Right lobe of liver (tissue), 6 donors: ENCODE results near the gene RINL. TPM values are rescaled to one million over a fixed set of nuclear protein-coding genes. Genes with fewer than 3 reads are reported as not detected.

ENCODE experiments used
- ATAC-seq, 4 donors: fragments of 200-7000 bp; cut with Tn5 transposase; one replicate each; pipeline ENCODE4 v1.9.1; 2020; ENCODE audit warnings: mild to moderate bottlenecking in 4 of 4, moderate library complexity in 4 of 4
- DNase-seq, 3 donors: peaks; one replicate each; pipeline ENCODE4 v3.0.0-alpha.2; 2020
- H3K27ac ChIP-seq, 3 donors: fragments of 200-600 bp; one replicate each; pipeline ENCODE4 v1.8.0; 2022
- H3K27me3 ChIP-seq, 2 donors: fragments of 200-600 bp; one replicate each; pipeline ENCODE4 v1.8.0; 2022
- H3K36me3 ChIP-seq, 4 donors: fragments of 200-600 bp; sonication (generic) in 1 of 4; one replicate each; pipeline versions ENCODE4 v1.5.1 to v1.8.0; 2017 to 2022; ENCODE audit warnings: control low read depth in 1 of 4
- H3K4me1 ChIP-seq, 4 donors: fragments of 200-600 bp; sonication (generic) in 1 of 4; one replicate each; pipeline versions ENCODE4 v1.5.1 to v1.8.0; 2017 to 2022; ENCODE audit warnings: control low read depth in 1 of 4
- H3K4me3 ChIP-seq, 3 donors: fragments of 200-600 bp; one replicate each; pipeline ENCODE4 v1.8.0; 2022
- H3K9me3 ChIP-seq, 4 donors: fragments of 200-600 bp; sonication (generic) in 1 of 4; one replicate each; pipeline versions ENCODE4 v1.5.1 to v1.8.0; 2017 to 2022; ENCODE audit warnings: control low read depth in 1 of 4
- POLR2A ChIP-seq: fragments of 450-650 bp; IDR thresholded peaks from one replicate; pipeline ENCODE4 v1.6.1; 2017; ENCODE audit warnings: antibody characterized with exemption, mild to moderate bottlenecking
- WGBS: methylation state at CpG from one replicate; pipeline ENCODE4 v1.1.6; 2018; ENCODE audit warnings: low coverage, low lambda C conversion rate; ENCODE audit not compliant: insufficient coverage; ENCODE audit errors: missing lambda C conversion rate; 5-methylcytosine and 5-hydroxymethylcytosine counted together
- intact Hi-C, 2 donors: fragments of 100-400 bp; cut with DNase I; formaldehyde crosslinking; loops; one replicate each; pipeline versions ENCODE4 v1.11.2 to v1.14.1; 2022
- total RNA-seq, 6 experiments: library from RNA; depleted of rRNA in 2 of 6; stranded (reverse); fragments of >200 nt in 2 of 6; fragmentation: NEBNext Ultra II Directional in 3 of 6; extraction: Animal tissue kit (Norgen Biotek cat#: 25700) in 3 of 6; gene quantifications; one replicate each; pipeline versions ENCODE4 v1.1.0 to v1.2.4, GENCODE V29; 2016 to 2023
- TF ChIP-seq, protein P1 (sequence below), 4 donors: fragments of 200-600 bp in 3 of 4; fragments of 450-650 bp in 1 of 4; IDR thresholded peaks; one replicate each; pipeline versions ENCODE4 v1.5.1 to v1.8.0; 2016 to 2022; ENCODE audit warnings: antibody characterized with exemption in 4 of 4, mild to moderate bottlenecking in 2 of 4
- donor health status: DM: no; HTN: yes; CAD: no.
- donor health status: DM: no; HTN: no; CAD: no.
- donor health status: DM: no; HTN: no; CAD: no.
- donor health status: DM: no; HTN: yes; CAD: no.
- donor health status: DM: no; HTN: yes; CAD: no.

Gene RINL
- total RNA-seq, 6 experiments from 2014 or later: 3.3 to 13.8 (median 5.5) TPM

DNA sequence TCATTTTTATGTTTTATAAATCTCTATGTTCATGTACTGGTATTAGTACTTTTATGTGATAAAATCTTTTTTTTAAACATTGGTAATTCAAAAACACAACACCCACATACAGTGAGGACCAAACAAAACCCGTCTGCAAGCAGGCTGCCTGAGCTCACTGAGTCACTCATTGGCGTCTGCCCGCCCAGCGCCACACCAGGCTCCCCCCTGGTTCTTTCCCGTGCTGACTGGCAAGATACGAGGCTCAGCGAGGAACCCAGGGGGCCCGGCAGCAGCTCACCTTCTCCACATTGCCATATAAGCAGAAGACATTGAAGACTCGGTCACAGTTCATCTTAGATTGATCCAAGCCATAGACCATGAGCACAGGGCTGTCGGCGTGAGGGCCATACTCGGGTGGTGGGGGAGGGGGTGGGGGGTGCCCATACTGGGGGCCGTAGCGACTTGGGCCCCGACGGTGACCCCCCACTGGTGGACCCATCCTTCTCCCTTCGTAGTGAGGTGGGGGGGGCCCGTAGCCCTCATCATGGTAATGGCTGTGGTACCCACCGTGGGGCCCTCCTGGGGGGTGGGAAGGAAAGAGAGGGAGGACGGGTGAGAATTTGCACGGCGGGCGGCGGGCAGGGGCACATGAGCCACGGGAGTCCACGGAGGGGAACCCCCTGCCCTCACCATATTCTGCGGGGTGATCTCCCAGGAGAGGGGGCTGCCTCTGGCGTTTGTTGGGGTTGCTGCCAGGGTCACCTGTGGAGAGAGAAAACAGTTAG is 38.1 kb downstream of the RINL start:
- no peak for TF ChIP-seq POLR2A
- intact Hi-C loops: no loop called here
- Histone ChIP-seq H3K9me3 (no peaks in the 10 kb centered on the region), H3K27me3 (no peaks in the 10 kb centered on the region), H3K4me1 (peaks cover 0 to 85% (median 43%) of the 10 kb centered on the region in 4 donors), H3K27ac (peak overlapping the region in 1 of 3 donors; percentile 62), H3K4me3 (no peak overlapping the region), H3K36me3 (peaks cover 22 to 94% (median 60%) of the 10 kb centered on the region in 4 donors)
- WGBS: 83% methylated on average over 18 of the region's 28 CpGs
- peak in 2 of 3 donors; percentile 21 to 49 for DNase-seq
- ATAC-seq: no peak

GRCh38 chr19:38838986-38839761 is 38.9 kb downstream of the RINL start:
- peaks cover 19 to 86% (median 52%) of the 10 kb centered on the region in 4 donors for H3K36me3 ChIP-seq
- H3K27me3 ChIP-seq: no peaks in the 10 kb centered on the region
- ATAC-seq (no peak), DNase-seq (peak in 1 of 3 donors; percentile 5)
- H3K4me1 ChIP-seq: peaks cover 0 to 82% (median 41%) of the 10 kb centered on the region in 4 donors
- peak overlapping the region in 2 of 3 donors; percentile 42 to 62 for H3K27ac ChIP-seq
- no peak for TF ChIP-seq POLR2A
- TF ChIP-seq, protein P1, sequence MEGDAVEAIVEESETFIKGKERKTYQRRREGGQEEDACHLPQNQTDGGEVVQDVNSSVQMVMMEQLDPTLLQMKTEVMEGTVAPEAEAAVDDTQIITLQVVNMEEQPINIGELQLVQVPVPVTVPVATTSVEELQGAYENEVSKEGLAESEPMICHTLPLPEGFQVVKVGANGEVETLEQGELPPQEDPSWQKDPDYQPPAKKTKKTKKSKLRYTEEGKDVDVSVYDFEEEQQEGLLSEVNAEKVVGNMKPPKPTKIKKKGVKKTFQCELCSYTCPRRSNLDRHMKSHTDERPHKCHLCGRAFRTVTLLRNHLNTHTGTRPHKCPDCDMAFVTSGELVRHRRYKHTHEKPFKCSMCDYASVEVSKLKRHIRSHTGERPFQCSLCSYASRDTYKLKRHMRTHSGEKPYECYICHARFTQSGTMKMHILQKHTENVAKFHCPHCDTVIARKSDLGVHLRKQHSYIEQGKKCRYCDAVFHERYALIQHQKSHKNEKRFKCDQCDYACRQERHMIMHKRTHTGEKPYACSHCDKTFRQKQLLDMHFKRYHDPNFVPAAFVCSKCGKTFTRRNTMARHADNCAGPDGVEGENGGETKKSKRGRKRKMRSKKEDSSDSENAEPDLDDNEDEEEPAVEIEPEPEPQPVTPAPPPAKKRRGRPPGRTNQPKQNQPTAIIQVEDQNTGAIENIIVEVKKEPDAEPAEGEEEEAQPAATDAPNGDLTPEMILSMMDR (IDR thresholded peaks at IDR 0.05): no peak
- 75% methylated on average over 10 of the region's 12 CpGs for WGBS
- intact Hi-C loops: no loop called here
- no peak overlapping the region for H3K4me3 ChIP-seq
- no peaks in the 10 kb centered on the region for H3K9me3 ChIP-seq

DNA sequence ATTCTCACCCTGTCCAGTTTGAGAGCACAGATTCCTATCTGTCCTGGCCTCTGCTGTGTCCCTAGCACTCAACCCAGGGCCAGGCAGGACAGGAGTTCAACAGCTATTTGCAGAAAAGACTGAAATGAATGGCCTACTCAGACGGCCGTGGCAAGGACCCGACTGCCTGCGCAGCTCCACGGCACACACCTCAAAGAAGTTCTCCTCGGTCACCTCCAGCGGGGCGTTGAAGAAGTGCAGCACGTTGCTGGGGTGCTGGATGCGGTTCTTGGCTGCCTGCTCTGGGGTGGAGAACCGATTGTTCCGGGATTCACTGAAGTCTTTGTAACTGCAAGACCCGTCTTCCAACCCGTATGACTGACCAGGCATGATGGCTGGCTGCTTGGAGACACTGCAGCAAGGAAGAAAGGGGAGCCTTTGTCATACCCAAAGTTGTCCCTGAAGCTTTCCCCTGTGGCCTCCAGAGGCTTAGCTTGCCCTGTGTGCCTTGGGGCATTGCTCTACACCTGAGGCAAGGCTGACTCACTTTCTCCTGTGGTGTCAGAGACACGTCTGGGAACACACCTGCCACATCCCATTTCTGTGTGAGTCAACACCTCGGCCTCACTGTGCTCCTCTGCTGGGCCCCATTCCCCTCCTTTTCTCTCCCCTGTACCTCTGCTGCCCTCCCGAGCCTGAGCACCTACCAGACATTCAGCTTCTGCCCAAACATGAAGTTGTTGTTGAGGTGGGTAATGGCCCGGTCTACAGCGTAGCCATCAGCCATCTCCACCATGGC is 39.7 kb downstream of the RINL start:
- TF ChIP-seq, protein P1 (IDR thresholded peaks at IDR 0.05): no peak
- no peak for TF ChIP-seq POLR2A
- DNase-seq (peak in 2 of 3 donors; percentile 21 to 38), ATAC-seq (peak in 2 of 4 donors; percentile 2 to 32)
- intact Hi-C loops: no loop called here
- no peak overlapping the region for H3K4me3 ChIP-seq
- WGBS: 62% methylated on average over 3 of the region's 19 CpGs
- no peaks in the 10 kb centered on the region for H3K27me3 ChIP-seq
- H3K4me1 ChIP-seq: peaks cover 0 to 74% (median 37%) of the 10 kb centered on the region in 4 donors
- H3K36me3 ChIP-seq: peaks cover 12 to 78% (median 45%) of the 10 kb centered on the region in 4 donors
- no peaks in the 10 kb centered on the region for H3K9me3 ChIP-seq
- peak overlapping the region; percentile 42 to 81 (median 62) for H3K27ac ChIP-seq

DNA sequence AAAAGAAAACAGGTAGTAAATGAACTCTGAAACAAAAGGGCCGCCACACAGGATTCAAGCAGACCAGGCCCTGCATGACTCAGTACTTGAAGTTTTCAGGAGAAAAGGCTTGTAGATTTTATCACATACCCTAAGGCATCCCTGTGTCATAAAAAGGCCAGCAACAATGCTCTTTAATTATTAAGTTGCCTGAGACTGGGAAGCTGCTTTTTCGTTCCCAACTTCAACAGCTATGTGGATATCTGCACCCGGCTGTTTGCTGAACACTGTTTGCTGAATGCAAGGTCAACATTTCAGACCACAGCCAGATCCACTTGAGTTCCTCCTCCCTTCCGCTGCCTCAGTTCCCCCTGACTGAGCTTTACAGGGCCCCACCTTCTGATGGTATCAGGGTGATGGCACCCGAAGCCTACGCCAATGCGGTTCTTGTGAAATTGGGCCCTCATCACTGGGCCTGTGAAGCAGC is 40.4 kb downstream of the RINL start:
- DNase-seq (peak in 2 of 3 donors; percentile 17 to 51), ATAC-seq (peak; percentile 24 to 57 (median 51))
- H3K27ac ChIP-seq: peak overlapping the region; percentile 37 to 81 (median 62)
- intact Hi-C loops: no loop called here
- H3K4me3 ChIP-seq: no peak overlapping the region
- peaks cover 10 to 71% (median 41%) of the 10 kb centered on the region in 4 donors for H3K36me3 ChIP-seq
- no peak for TF ChIP-seq POLR2A
- TF ChIP-seq, protein P1 (IDR thresholded peaks at IDR 0.05): no peak
- no peaks in the 10 kb centered on the region for H3K27me3 ChIP-seq
- peaks cover 0 to 70% (median 36%) of the 10 kb centered on the region in 4 donors for H3K4me1 ChIP-seq
- H3K9me3 ChIP-seq: no peaks in the 10 kb centered on the region
- WGBS: 53% methylated on average over 3 of the region's 7 CpGs
